GM23338 (cell line): Measurements from ENCODE around the gene ESR1. TPM values are rescaled to one million over a fixed set of nuclear protein-coding genes. Genes with fewer than 3 reads are reported as not detected.

ENCODE experiments used
- ATAC-seq: fragments of 200-7000 bp; cut with Tn5 transposase; 3 replicates; pipeline ENCODE4 v1.9.1; 2020
- DNase-seq: peaks from one replicate; pipeline ENCODE4 v3.0.0-alpha.2; 2015; ENCODE audit warnings: low spot score
- H2AFZ ChIP-seq: fragments of 200-600 bp; sonication (generic); 2 replicates; pipeline ENCODE4 v1.8.0; 2016; ENCODE audit warnings: antibody characterized with exemption, mild to moderate bottlenecking, moderate library complexity
- H3F3A ChIP-seq: fragments of 200-600 bp; sonication (generic); replicated peaks from 2 replicates; pipeline ENCODE4 v1.8.0; 2017; ENCODE audit warnings: antibody characterized with exemption, mixed run types, low read depth
- H3K27ac ChIP-seq: fragments of 200-600 bp; sonication (generic); 2 replicates; pipeline ENCODE4 v1.6.1; 2016; ENCODE audit warnings: low read depth
- H3K27me3 ChIP-seq: fragments of 200-600 bp; sonication (generic); 2 replicates; pipeline ENCODE4 v1.8.0; 2016; ENCODE audit warnings: mild to moderate bottlenecking, mixed run types, moderate library complexity; ENCODE audit not compliant: insufficient read depth
- H3K36me3 ChIP-seq: fragments of 200-600 bp; sonication (generic); 2 replicates; pipeline ENCODE4 v1.8.0; 2016; ENCODE audit warnings: mild to moderate bottlenecking; ENCODE audit not compliant: insufficient read depth
- H3K4me1 ChIP-seq: fragments of 200-600 bp; sonication (generic); 2 replicates; pipeline ENCODE4 v1.8.0; 2016; ENCODE audit warnings: mild to moderate bottlenecking, moderate library complexity; ENCODE audit not compliant: insufficient read depth
- H3K4me2 ChIP-seq: fragments of 200-600 bp; sonication (generic); 2 replicates; pipeline ENCODE4 v1.7.1; 2017; ENCODE audit warnings: mixed run types
- H3K4me3 ChIP-seq: fragments of 200-600 bp; sonication (generic); 2 replicates; pipeline ENCODE4 v1.6.1; 2016; ENCODE audit warnings: mixed run types
- H3K79me2 ChIP-seq: fragments of 200-600 bp; sonication (generic); replicated peaks from 2 replicates; pipeline ENCODE4 v1.8.0; 2017; ENCODE audit warnings: mild to moderate bottlenecking; ENCODE audit not compliant: insufficient read depth
- H3K9me2 ChIP-seq: fragments of 200-600 bp; sonication (generic); 2 replicates; pipeline ENCODE4 v1.8.0; 2017; ENCODE audit not compliant: insufficient read depth
- H4K20me1 ChIP-seq: fragments of 200-600 bp; sonication (generic); replicated peaks from 2 replicates; pipeline ENCODE4 v1.8.0; 2017; ENCODE audit warnings: mild to moderate bottlenecking; ENCODE audit not compliant: insufficient read depth
- H3K27ac Mint-ChIP-seq: 2 replicates; pipeline ENCODE4 v1.8.0; 2020; ENCODE audit warnings: inconsistent platforms, mild to moderate bottlenecking, moderate library complexity, mixed read lengths
- H3K27me3 Mint-ChIP-seq: 3 replicates; pipeline ENCODE4 v1.8.0; 2022; ENCODE audit warnings: low read depth, mild to moderate bottlenecking, moderate library complexity, mixed read lengths, inconsistent platforms; ENCODE audit not compliant: insufficient read depth, poor library complexity
- H3K36me3 Mint-ChIP-seq: 3 replicates; pipeline ENCODE4 v1.8.0; 2021; ENCODE audit warnings: low read depth, mild to moderate bottlenecking, inconsistent platforms, moderate library complexity, mixed read lengths
- H3K4me1 Mint-ChIP-seq: 3 replicates; pipeline ENCODE4 v1.8.0; 2020; ENCODE audit warnings: mild to moderate bottlenecking, inconsistent platforms, mixed read lengths
- H3K4me3 Mint-ChIP-seq: 3 replicates; pipeline ENCODE4 v1.8.0; 2021; ENCODE audit warnings: moderate library complexity, mild to moderate bottlenecking, inconsistent platforms, mixed read lengths
- H3K9me3 Mint-ChIP-seq: 3 replicates; pipeline ENCODE4 v1.8.0; 2020; ENCODE audit warnings: moderate library complexity, mild to moderate bottlenecking, inconsistent platforms, mixed read lengths
- CREB1 ChIP-seq: fragments of 250-450 bp; sonication (Bioruptor Pico); IDR thresholded peaks from 2 replicates; pipeline ENCODE4 v1.5.0; 2020; ENCODE audit warnings: low read depth, mild to moderate bottlenecking, moderate library complexity
- ETS1 ChIP-seq: IDR thresholded peaks from 2 replicates; pipeline ENCODE4 v1.6.1; 2016; ENCODE audit warnings: antibody characterized with exemption
- EZH2phosphoT487 ChIP-seq: fragments of 200-600 bp; sonication (generic); IDR thresholded peaks from one replicate; pipeline ENCODE4 v1.8.1; 2018; ENCODE audit warnings: antibody characterized with exemption; ENCODE audit not compliant: unreplicated experiment
- POLR2AphosphoS5 ChIP-seq: IDR thresholded peaks from 2 replicates; pipeline ENCODE4 v1.6.1; 2016; ENCODE audit warnings: antibody characterized with exemption, low read depth
- STAT1 ChIP-seq: IDR thresholded peaks from one replicate; pipeline ENCODE4 v1.6.1; 2016; ENCODE audit warnings: antibody characterized with exemption; ENCODE audit not compliant: unreplicated experiment
- ZNF331 ChIP-seq: fragments of 250-450 bp; sonication (Bioruptor Pico); IDR thresholded peaks from 2 replicates; pipeline ENCODE4 v1.5.0; 2020; ENCODE audit warnings: low read depth, mild to moderate bottlenecking, moderate library complexity
- polyA plus RNA-seq: library from polyadenylated mRNA; unstranded; fragments of >200 nt; fragmentation: Nextera tagmentation; extraction: Ambion mirVana; gene quantifications from 2 replicates; pipeline ENCODE4 v1.2.1, GENCODE V29; 2016
- total RNA-seq: library from RNA; depleted of rRNA; stranded (reverse); fragments of >200 nt; shearing (Covaris generic); gene quantifications from 2 replicates; pipeline ENCODE4 v1.2.3, GENCODE V29; 2014
- TF ChIP-seq, protein P1 (sequence below): IDR thresholded peaks from one replicate; pipeline ENCODE4 v1.6.1; 2018; ENCODE audit warnings: antibody characterized with exemption; ENCODE audit not compliant: unreplicated experiment

Gene ESR1
- total and polyA plus RNA-seq, 2 experiments from 2014 or later = 0.94 TPM; not detected in 1

DNA sequence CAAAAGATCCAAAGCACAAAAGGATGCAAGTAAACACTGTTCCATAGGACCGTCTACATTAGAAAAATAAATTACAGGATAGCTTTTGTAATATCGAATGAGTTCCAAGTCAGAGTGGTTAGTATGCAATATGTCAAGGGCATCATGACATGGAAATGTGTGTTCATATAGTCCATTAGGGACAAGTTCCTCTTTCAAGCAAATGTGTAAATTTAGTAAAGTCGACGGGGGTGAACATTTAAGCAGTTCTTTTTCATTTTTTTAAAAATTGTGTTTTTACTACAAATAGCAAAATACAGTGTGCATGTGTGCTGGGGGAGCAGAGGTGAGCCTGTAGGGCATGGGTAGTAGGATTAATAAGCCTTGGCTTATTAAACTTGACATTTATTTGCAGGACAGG, 359.0 kb downstream of the ESR1 start (continued):
- TF ChIP-seq, protein P1, sequence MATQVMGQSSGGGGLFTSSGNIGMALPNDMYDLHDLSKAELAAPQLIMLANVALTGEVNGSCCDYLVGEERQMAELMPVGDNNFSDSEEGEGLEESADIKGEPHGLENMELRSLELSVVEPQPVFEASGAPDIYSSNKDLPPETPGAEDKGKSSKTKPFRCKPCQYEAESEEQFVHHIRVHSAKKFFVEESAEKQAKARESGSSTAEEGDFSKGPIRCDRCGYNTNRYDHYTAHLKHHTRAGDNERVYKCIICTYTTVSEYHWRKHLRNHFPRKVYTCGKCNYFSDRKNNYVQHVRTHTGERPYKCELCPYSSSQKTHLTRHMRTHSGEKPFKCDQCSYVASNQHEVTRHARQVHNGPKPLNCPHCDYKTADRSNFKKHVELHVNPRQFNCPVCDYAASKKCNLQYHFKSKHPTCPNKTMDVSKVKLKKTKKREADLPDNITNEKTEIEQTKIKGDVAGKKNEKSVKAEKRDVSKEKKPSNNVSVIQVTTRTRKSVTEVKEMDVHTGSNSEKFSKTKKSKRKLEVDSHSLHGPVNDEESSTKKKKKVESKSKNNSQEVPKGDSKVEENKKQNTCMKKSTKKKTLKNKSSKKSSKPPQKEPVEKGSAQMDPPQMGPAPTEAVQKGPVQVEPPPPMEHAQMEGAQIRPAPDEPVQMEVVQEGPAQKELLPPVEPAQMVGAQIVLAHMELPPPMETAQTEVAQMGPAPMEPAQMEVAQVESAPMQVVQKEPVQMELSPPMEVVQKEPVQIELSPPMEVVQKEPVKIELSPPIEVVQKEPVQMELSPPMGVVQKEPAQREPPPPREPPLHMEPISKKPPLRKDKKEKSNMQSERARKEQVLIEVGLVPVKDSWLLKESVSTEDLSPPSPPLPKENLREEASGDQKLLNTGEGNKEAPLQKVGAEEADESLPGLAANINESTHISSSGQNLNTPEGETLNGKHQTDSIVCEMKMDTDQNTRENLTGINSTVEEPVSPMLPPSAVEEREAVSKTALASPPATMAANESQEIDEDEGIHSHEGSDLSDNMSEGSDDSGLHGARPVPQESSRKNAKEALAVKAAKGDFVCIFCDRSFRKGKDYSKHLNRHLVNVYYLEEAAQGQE = no peak
- TF ChIP-seq STAT1 (no peak), POLR2AphosphoS5 (no peak)

DNA sequence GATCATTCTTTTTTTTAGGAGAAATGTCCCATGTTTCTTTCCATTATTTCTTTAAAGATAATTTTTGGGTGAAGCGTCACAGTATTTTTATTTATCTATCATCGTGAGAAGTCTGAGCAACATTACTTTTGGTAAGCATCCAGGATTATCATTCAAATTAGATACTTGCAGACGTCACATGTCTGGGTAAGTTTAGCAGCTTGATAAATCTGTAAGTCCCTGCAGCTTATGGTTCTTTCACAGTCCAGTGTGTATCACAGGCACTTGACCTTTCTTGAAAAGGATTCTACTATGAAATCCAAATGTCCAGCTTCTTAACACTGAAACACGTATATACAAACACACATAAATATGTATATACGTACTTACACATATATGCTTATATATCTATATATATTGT, 359.4 kb downstream of the ESR1 start:
- Mint-ChIP-seq H3K4me3 (no peak overlapping the region), H3K27ac (no peak overlapping the region), H3K36me3 (no peaks in the 10 kb centered on the region), H3K9me3 (no peaks in the 10 kb centered on the region), H3K4me1 (peaks cover 9% of the 10 kb centered on the region), H3K27me3 (no peaks in the 10 kb centered on the region)
- H3K4me3 ChIP-seq = no peak overlapping the region
- H2AFZ ChIP-seq = no peak overlapping the region
- no peak for ATAC-seq
- no peaks in the 10 kb centered on the region; the same call in 1 of the 2 replicates for H3K9me2 ChIP-seq
- no peak overlapping the region for H3K27ac ChIP-seq
- TF ChIP-seq ETS1 (no peak), CREB1 (CRISPR knock-in tag) (no peak), EZH2phosphoT487 (no peak), ZNF331 (CRISPR knock-in tag) (no peak)
- no peaks in the 10 kb centered on the region for H3F3A ChIP-seq
- no peak overlapping the region for H3K4me2 ChIP-seq
- H3K36me3 ChIP-seq = no peaks in the 10 kb centered on the region
- 0 out of 2 replicates have a peak, but pooled peaks cover 2% of the 10 kb centered on the region for H3K4me1 ChIP-seq
- no peaks in the 10 kb centered on the region for H3K27me3 ChIP-seq
- H4K20me1 ChIP-seq = no peaks in the 10 kb centered on the region
- DNase-seq = no peak
- no peaks in the 10 kb centered on the region for H3K79me2 ChIP-seq

GRCh38 chr6:152167641-152168603, 360.4 kb downstream of the ESR1 start:
- Histone ChIP-seq H3K4me3 (no peak overlapping the region), H2AFZ (peak overlapping the region; percentile 33; the same call in 1 of the 2 replicates), H3K9me2 (no peaks in the 10 kb centered on the region; the same call in 1 of the 2 replicates), H3K27me3 (no peaks in the 10 kb centered on the region), H3K79me2 (no peaks in the 10 kb centered on the region), H3K4me1 (0 out of 2 replicates have a peak, but pooled peaks cover 3% of the 10 kb centered on the region), H3K27ac (no peak overlapping the region), H4K20me1 (no peaks in the 10 kb centered on the region), H3K4me2 (no peak overlapping the region), H3F3A (no peaks in the 10 kb centered on the region), H3K36me3 (no peaks in the 10 kb centered on the region)
- Mint-ChIP-seq H3K9me3 (no peaks in the 10 kb centered on the region), H3K36me3 (no peaks in the 10 kb centered on the region), H3K27ac (no peak overlapping the region), H3K4me3 (no peak overlapping the region), H3K4me1 (peaks cover 5% of the 10 kb centered on the region), H3K27me3 (no peaks in the 10 kb centered on the region)
- no peak for DNase-seq
- TF ChIP-seq CREB1 (CRISPR knock-in tag) (no peak), POLR2AphosphoS5 (no peak)
- ATAC-seq = no peak
